PC-3 (cell line): ENCODE results near the gene EDEM1. TPM values are rescaled to one million over a fixed set of nuclear protein-coding genes. Genes with fewer than 3 reads are reported as not detected.

Source experiments
- ATAC-seq: fragments of 200-7000 bp; cut with Tn5 transposase; 2 replicates; pipeline ENCODE4 v1.9.1; 2020; ENCODE audit warnings: mild to moderate bottlenecking, moderate library complexity
- BruUV-seq: library from RNA; stranded (reverse); fragments of 400-500 nt; replicated peaks from 2 replicates; lab custom pipeline; 2021; lab: Mats Ljungman, UMichigan
- CTCF ChIA-PET: fragments of 300-600 bp; sonication (Branson Sonifier 250); formaldehyde crosslinking; loops from one replicate; lab custom pipeline; 2022; ENCODE audit warnings: antibody characterized with exemption; lab: Charles Lee
- POLR2A ChIA-PET: fragments of 300-600 bp; sonication (Branson Sonifier 250); formaldehyde crosslinking; loops from one replicate; lab custom pipeline; 2022; ENCODE audit warnings: antibody characterized with exemption; ENCODE audit not compliant: unreplicated experiment; lab: Charles Lee
- DNase-seq: peaks from one replicate; pipeline ENCODE4 v3.0.0-alpha.2; 2015
- H2AFZ ChIP-seq: fragments of 300-600 bp; sonication (generic); 2 replicates; pipeline ENCODE4 v1.6.0; 2016; ENCODE audit warnings: antibody characterized with exemption, low read length
- H3F3A ChIP-seq: fragments of 300-600 bp; sonication (generic); one replicate; pipeline ENCODE4 v1.6.0; 2017; ENCODE audit warnings: antibody characterized with exemption, low read length, control low read depth, mild to moderate bottlenecking; ENCODE audit not compliant: unreplicated experiment
- H3K27ac ChIP-seq: fragments of 300-600 bp; sonication (generic); 2 replicates; pipeline ENCODE4 v1.5.1; 2016; ENCODE audit warnings: mild to moderate bottlenecking, low read length
- H3K27me3 ChIP-seq: fragments of 300-600 bp; sonication (generic); 2 replicates; pipeline ENCODE4 v1.6.1; 2016; ENCODE audit warnings: low read length, mixed read lengths
- H3K36me3 ChIP-seq: fragments of 300-600 bp; sonication (generic); 2 replicates; pipeline ENCODE4 v1.6.1; 2016; ENCODE audit warnings: low read depth, mixed run types, low read length, mixed read lengths
- H3K4me1 ChIP-seq: fragments of 300-600 bp; sonication (generic); 2 replicates; pipeline ENCODE4 v1.5.1; 2016; ENCODE audit warnings: low read length; ENCODE audit not compliant: insufficient read depth
- H3K4me2 ChIP-seq: fragments of 300-600 bp; sonication (generic); 2 replicates; pipeline ENCODE4 v1.6.0; 2016; ENCODE audit warnings: low read length
- H3K4me3 ChIP-seq: fragments of 300-600 bp; sonication (generic); 2 replicates; pipeline ENCODE4 v1.5.1; 2016; ENCODE audit warnings: mild to moderate bottlenecking, low read length, mixed read lengths
- H3K79me2 ChIP-seq: fragments of 300-600 bp; sonication (generic); 2 replicates; pipeline ENCODE4 v1.6.1; 2017; ENCODE audit warnings: low read length, mixed read lengths
- H3K9ac ChIP-seq: fragments of 300-600 bp; sonication (generic); 2 replicates; pipeline ENCODE4 v1.6.0; 2016; ENCODE audit warnings: mild to moderate bottlenecking, low read length
- H3K9me2 ChIP-seq: fragments of 300-600 bp; sonication (generic); replicated peaks from 2 replicates; pipeline ENCODE4 v1.6.1; 2016; ENCODE audit warnings: mixed run types, low read length, mixed read lengths
- H3K9me3 ChIP-seq: fragments of 300-600 bp; sonication (generic); 2 replicates; pipeline ENCODE4 v1.6.1; 2016; ENCODE audit warnings: low read length, mixed read lengths
- H4K20me1 ChIP-seq: fragments of 300-600 bp; sonication (generic); 2 replicates; pipeline ENCODE4 v1.6.1; 2016; ENCODE audit warnings: low read length, mixed read lengths
- EZH2 ChIP-seq: fragments of 300-600 bp; sonication (generic); IDR thresholded peaks from one replicate; pipeline ENCODE4 v1.6.1; 2017; ENCODE audit warnings: antibody characterized with exemption, mild to moderate bottlenecking, low read length; ENCODE audit not compliant: unreplicated experiment
- EZH2phosphoT487 ChIP-seq: fragments of 300-600 bp; sonication (generic); IDR thresholded peaks from 2 replicates; pipeline ENCODE4 v1.6.1; 2018; ENCODE audit warnings: mild to moderate bottlenecking, antibody characterized with exemption, low read length, borderline replicate concordance
- intact Hi-C: fragments of 100-400 bp; cut with micrococcal nuclease; formaldehyde crosslinking; loops from 2 replicates; pipeline ENCODE4 v1.9.0; 2023
- total RNA-seq: library from RNA; depleted of rRNA; stranded (reverse); fragments of >200 nt; gene quantifications from 2 replicates; pipeline ENCODE4 v1.2.3, GENCODE V29; 2014
- TF ChIP-seq, protein P1 (sequence below): fragments of 300-600 bp; sonication (generic); conservative IDR thresholded peaks from 2 replicates; pipeline ENCODE4 v1.5.1; 2017; ENCODE audit warnings: antibody characterized with exemption, low read depth, mild to moderate bottlenecking, low read length

Gene EDEM1
- total RNA-seq, 1 experiment from 2014 or later, result 39.4 TPM

DNA sequence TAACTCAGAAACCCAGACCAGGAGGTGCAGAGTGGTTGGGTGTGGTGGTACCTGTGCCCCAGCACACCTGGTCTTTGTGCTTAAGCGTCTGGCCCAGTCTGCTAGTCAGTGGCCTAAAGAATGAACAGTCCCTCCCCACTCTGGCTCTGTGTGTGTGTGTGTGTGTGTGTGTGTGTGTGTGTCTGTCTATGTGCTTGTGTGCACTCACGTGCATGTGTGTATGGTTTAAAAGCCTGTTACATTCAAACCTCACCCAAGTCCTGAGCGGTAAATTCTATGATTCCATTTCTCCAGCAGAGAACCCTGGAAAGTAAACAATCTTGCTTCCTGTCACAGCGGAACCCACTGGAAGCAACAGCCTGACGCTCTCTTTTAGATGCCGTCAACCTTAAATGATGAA is 34.2 kb downstream of the EDEM1 start:
- Histone ChIP-seq H2AFZ (no peak overlapping the region), H3K9me3 (no peaks in the 10 kb centered on the region), H3K4me1 (no peaks in the 10 kb centered on the region), H3K27ac (no peak overlapping the region), H3F3A (no peaks in the 10 kb centered on the region), H3K27me3 (no peaks in the 10 kb centered on the region), H3K4me3 (no peak overlapping the region), H4K20me1 (no peaks in the 10 kb centered on the region), H3K9ac (no peak overlapping the region), H3K9me2 (no peaks in the 10 kb centered on the region), H3K4me2 (no peak overlapping the region), H3K79me2 (no peaks in the 10 kb centered on the region), H3K36me3 (peaks cover 4% of the 10 kb centered on the region; the same call in 1 of the 2 replicates)
- intact Hi-C loops, result loop anchor here (10.0 kb wide), 2 partner anchors 203 to 1583 kb away; no protein-coding TSS in a partner anchor
- no TSS peak for BruUV-seq
- DNase-seq, result no peak
- ATAC-seq, result no peak; the same call in 1 of the 2 replicates
- ChIA-PET POLR2A (interaction anchor here (0.6 kb wide), 1 partner anchor 12 kb away, joined by 4 read pairs; no protein-coding TSS in a partner anchor), CTCF (no interaction called here)
- TF ChIP-seq EZH2 (no peak), EZH2phosphoT487 (no peak)
- TF ChIP-seq, protein P1, sequence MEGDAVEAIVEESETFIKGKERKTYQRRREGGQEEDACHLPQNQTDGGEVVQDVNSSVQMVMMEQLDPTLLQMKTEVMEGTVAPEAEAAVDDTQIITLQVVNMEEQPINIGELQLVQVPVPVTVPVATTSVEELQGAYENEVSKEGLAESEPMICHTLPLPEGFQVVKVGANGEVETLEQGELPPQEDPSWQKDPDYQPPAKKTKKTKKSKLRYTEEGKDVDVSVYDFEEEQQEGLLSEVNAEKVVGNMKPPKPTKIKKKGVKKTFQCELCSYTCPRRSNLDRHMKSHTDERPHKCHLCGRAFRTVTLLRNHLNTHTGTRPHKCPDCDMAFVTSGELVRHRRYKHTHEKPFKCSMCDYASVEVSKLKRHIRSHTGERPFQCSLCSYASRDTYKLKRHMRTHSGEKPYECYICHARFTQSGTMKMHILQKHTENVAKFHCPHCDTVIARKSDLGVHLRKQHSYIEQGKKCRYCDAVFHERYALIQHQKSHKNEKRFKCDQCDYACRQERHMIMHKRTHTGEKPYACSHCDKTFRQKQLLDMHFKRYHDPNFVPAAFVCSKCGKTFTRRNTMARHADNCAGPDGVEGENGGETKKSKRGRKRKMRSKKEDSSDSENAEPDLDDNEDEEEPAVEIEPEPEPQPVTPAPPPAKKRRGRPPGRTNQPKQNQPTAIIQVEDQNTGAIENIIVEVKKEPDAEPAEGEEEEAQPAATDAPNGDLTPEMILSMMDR, result no peak

DNA sequence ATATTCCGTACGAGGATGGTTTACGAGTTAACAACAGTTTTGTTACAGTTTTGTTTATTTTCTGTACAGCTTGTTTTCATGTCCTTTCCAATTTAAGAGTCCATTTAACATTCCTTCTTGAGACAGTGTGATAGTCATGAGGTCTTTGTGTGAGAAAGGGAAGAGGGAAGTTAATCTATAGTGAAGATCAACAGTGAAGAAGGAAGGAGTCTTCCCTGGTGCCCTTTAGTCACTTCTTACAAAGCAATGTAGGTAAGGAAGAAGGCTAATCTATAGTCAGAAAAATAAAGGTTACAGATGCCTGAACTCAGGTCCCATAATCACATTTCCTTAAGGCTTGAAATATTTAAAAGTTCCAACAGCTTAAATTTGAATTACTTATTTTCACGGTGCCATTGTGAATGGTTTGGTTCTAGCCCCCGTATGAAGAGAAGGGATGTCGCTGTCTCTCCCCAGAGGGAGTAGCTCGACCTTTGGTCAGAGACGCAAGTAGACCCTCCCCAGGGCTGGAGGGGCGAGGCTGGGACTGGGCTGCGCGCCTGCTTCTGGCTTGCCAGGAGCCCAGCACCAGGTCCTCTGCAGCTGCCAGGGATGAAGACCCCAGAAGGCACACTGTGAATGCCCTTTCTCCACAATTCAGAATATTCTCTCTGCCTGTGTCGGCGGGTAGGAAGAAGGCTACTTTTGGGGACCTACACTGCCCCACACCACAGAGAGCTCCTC is 34.9 kb downstream of the EDEM1 start:
- Histone ChIP-seq H3K4me1 (no peaks in the 10 kb centered on the region), H3K27ac (no peak overlapping the region), H3K9me2 (no peaks in the 10 kb centered on the region), H4K20me1 (no peaks in the 10 kb centered on the region), H3K9me3 (no peaks in the 10 kb centered on the region), H3K36me3 (no peaks in the 10 kb centered on the region), H3K4me2 (no peak overlapping the region), H3F3A (no peaks in the 10 kb centered on the region), H3K4me3 (no peak overlapping the region), H2AFZ (no peak overlapping the region), H3K27me3 (no peaks in the 10 kb centered on the region), H3K9ac (no peak overlapping the region), H3K79me2 (no peaks in the 10 kb centered on the region)
- no TSS peak for BruUV-seq
- ChIA-PET POLR2A (no interaction called here), CTCF (no interaction called here)
- ATAC-seq (no peak), DNase-seq (no peak)
- no peak for TF ChIP-seq EZH2phosphoT487
- TF ChIP-seq EZH2, result no peak
- intact Hi-C loops, result loop anchor here (10.0 kb wide), 2 partner anchors 202 to 1582 kb away; no protein-coding TSS in a partner anchor

DNA sequence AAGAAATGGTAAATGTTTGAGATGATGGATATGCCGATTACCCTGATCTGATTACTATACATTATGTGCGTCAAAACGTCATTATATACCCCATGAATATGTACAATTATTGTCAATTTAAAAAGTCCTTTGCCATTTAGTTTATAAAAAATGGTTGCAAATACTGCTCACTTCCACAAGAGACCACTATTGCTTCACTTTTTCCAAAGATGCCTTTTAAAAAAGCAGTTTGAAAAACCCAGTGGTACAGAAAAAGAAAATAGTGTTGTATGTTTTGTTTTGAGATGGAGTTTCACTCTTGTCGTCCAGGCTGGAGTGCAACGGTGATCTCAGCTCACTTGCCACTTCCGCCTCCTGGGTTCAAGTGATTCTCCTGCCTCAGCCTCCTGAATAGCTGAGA is 39.3 kb downstream of the EDEM1 start:
- BruUV-seq, result no TSS peak
- peak; percentile 8; the same call in 1 of the 2 replicates for ATAC-seq
- intact Hi-C loops, result loop anchor here (2.0 to 10.0 kb wide), 3 partner anchors 78 to 1578 kb away; no protein-coding TSS in a partner anchor

More for the DNA sequence above, 39.3 kb downstream of the EDEM1 start:
- no peaks in the 10 kb centered on the region for H3K27me3 ChIP-seq
- no peak for TF ChIP-seq EZH2
- no peak for TF ChIP-seq EZH2phosphoT487
- TF ChIP-seq, protein P1, result peak; percentile 79
- no peak overlapping the region for H3K4me3 ChIP-seq
- no peak overlapping the region for H3K27ac ChIP-seq
- H3K4me2 ChIP-seq, result no peak overlapping the region
- no peaks in the 10 kb centered on the region for H3K9me2 ChIP-seq
- no peak overlapping the region for H3K9ac ChIP-seq
- no peaks in the 10 kb centered on the region for H3K79me2 ChIP-seq
- ChIA-PET CTCF (interaction anchor here (0.6 kb wide), 1 partner anchor 389 kb away, joined by 4 read pairs; no protein-coding TSS in a partner anchor), POLR2A (no interaction called here)
- DNase-seq, result peak; percentile 64
- no peaks in the 10 kb centered on the region for H3K36me3 ChIP-seq
- no peaks in the 10 kb centered on the region for H4K20me1 ChIP-seq
- H3K9me3 ChIP-seq, result no peaks in the 10 kb centered on the region
- H3K4me1 ChIP-seq, result 0 out of 2 replicates have a peak, but pooled peaks cover 3% of the 10 kb centered on the region
- H2AFZ ChIP-seq, result no peak overlapping the region
- no peaks in the 10 kb centered on the region for H3F3A ChIP-seq
